GM18909 (cell line): ENCODE measurements around the gene COL20A1.

ENCODE experiments used
- ATAC-seq: cut with Tn5 transposase; IDR thresholded peaks from one replicate; pipeline ENCODE4 v1.9.1; 2021; ENCODE audit warnings: mild to moderate bottlenecking; ENCODE audit not compliant: unreplicated experiment, poor library complexity

Gene COL20A1

GRCh38 chr20:63276956-63277355, 16.0 kb upstream of the COL20A1 start:
- ATAC-seq, result no peak

- no peak for ATAC-seq
Measured at GRCh38 chr20:63277466-63278272, 15.3 kb upstream of the COL20A1 start.

GRCh38 chr20:63278661-63279060, 14.3 kb upstream of the COL20A1 start:
- no peak for ATAC-seq

- ATAC-seq, result no peak
Measured at GRCh38 chr20:63279931-63280330, 13.1 kb upstream of the COL20A1 start.

GRCh38 chr20:63280371-63280770, 12.6 kb upstream of the COL20A1 start:
- ATAC-seq, result no peak

GRCh38 chr20:63280929-63281545, 11.9 kb upstream of the COL20A1 start:
- no peak for ATAC-seq

- no peak for ATAC-seq
Measured at GRCh38 chr20:63281742-63282665, 11.0 kb upstream of the COL20A1 start.

- no peak for ATAC-seq
Measured at GRCh38 chr20:63282946-63283345, 10.0 kb upstream of the COL20A1 start.

GRCh38 chr20:63283397-63284082, 9.4 kb upstream of the COL20A1 start:
- no peak for ATAC-seq

GRCh38 chr20:63284083-63284440, 8.9 kb upstream of the COL20A1 start:
- ATAC-seq, result no peak

GRCh38 chr20:63284544-63284949, 8.4 kb upstream of the COL20A1 start:
- ATAC-seq, result no peak

- ATAC-seq, result no peak
Measured at GRCh38 chr20:63284981-63285524, 7.9 kb upstream of the COL20A1 start.

- ATAC-seq, result no peak
Measured at GRCh38 chr20:63285636-63286615, 7.1 kb upstream of the COL20A1 start.

- ATAC-seq, result no peak
Measured at GRCh38 chr20:63286781-63287696, 5.9 kb upstream of the COL20A1 start.

- ATAC-seq, result no peak
Measured at GRCh38 chr20:63287697-63288580, 5.0 kb upstream of the COL20A1 start.

GRCh38 chr20:63288581-63289251, 4.3 kb upstream of the COL20A1 start:
- no peak for ATAC-seq
